HG03108 (cell line): ENCODE results near the gene CACNB2.

Experiments
- ATAC-seq: cut with Tn5 transposase; IDR thresholded peaks from one replicate; pipeline ENCODE4 v1.9.1; 2021; ENCODE audit warnings: moderate library complexity; ENCODE audit not compliant: unreplicated experiment

Gene CACNB2

DNA sequence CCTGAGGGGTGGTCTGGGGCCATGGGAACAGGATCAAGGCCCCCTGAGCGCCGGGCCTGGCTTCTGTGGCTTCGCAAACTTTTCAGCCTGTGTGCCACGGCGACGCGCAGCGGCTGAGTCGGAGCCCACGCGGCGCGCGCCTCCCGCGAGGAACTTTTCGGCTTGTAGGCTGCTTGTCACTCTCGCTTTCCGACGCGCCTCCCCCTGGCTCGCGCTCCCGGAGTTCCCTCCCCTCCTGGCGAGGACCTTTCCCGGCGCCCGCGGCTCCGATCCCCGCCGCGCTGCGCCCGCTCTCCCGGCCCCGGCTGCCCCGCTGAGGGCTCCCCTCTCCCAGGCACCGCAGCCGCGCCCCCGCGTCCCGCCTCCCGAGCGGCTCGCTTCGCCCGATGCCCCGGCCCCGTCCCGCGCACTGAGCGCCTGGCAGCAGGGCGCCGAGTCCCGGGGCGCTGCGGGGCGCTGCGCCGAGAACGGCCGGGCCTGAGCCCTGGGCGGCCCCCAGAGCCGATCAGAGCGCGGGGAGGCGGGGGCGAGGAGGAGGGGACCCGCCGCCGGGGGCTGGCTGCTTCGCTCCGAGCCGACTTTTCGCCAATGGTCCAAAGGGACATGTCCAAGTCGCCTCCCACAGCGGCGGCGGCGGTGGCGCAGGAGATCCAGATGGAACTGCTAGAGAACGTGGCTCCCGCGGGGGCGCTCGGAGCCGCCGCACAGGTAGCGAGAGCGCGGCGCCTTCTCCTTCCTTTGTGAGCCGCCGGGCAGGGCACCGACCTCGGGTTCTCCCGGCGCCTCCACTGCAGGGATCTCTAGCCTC is at the start of gene CACNB2:
Gene CACNB2, plus strand, starts transcription at position 276 of the 808 bp plus-strand sequence.
- no peak for ATAC-seq

GRCh38 chr10:18094332-18094731 is 45.9 kb upstream of the CACNB2 start:
- no peak for ATAC-seq

GRCh38 chr10:18094793-18095192 is 45.4 kb upstream of the CACNB2 start:
- no peak for ATAC-seq

- no peak for ATAC-seq
Observed at GRCh38 chr10:18097524-18097923, 42.7 kb upstream of the CACNB2 start.

DNA sequence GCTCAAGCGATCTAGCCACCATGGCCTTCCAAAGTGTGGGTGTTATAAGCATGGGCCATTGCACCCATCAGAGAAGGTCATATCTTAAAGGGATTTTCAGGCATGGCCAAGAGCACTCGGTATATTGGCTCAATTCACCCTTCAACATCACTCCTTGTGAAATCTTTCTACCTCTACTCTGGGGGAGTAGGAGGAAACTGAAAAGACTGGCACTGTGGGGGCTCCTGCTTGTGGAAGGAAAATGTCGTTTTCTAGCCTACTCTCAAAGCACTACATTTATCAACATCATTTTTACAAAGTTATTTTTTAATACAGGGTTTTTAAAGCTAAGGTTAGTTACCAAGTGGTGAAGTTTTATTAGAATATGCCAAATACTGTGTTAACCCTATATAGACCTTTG is 42.0 kb upstream of the CACNB2 start:
- no peak for ATAC-seq

- no peak for ATAC-seq
Observed at GRCh38 chr10:18099415-18099814, 40.8 kb upstream of the CACNB2 start.

DNA sequence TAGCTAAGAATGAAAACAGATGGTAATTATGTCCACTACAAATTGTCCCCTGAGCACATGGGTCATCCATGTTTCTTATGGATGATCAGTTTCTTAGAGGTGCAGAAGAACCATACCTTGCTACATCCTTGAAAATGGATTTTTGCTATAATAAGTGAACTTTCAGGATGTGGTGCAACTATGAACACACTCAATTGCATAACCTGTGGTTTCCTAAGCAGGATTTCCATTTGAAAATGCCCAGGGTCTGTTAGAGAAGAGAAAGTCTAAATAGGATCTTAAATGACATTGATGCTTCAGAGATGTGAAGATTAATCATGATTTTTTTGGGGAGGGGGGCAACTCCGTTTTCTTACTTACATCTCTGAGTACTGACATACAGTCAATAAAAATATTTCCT is 39.6 kb upstream of the CACNB2 start:
- no peak for ATAC-seq

DNA sequence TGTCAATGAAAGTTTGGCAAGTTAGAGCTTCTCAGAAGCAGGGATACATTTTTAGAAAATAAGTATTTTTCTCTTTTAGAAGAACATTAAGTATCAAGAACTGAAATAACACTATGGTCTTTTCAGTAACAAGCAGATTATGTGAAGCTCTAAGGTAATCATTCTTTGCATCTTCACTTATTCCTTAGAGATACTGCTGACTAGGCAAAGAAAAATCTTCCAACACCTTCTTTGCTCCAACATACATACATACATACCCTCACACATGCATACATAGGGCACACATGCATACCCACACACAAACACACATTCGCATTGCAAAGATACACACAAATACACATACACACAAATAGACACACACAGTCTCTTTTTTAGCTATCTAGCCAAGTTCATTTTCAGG is 37.8 kb upstream of the CACNB2 start:
- ATAC-seq: no peak

- no peak for ATAC-seq
Observed at GRCh38 chr10:18104223-18104872, 35.9 kb upstream of the CACNB2 start.

DNA sequence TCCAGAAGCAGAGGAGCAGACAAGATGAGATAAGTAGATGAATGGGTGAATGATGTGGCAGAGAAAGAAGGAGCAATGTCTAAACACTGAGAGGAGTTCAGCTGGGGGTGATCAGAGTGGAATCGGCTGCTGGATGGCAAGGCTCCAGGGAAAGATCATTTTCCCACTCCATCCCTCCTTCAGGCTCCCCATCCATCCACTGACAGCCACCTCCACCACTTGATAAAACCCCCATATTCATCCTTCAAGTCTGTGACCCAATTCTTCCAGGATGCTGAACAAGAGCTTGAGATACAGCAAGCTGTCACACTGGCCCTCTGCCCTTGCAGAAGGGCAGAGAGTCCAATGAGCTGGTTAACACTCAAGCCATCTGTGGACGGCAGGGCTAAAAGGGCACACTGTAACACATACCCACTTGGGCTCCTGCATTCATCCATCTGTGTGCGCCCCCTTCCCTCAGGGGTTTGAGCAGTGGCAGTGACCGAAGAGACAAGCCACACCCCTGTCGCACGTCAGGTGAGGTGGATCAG is 30.8 kb upstream of the CACNB2 start:
- no peak for ATAC-seq

DNA sequence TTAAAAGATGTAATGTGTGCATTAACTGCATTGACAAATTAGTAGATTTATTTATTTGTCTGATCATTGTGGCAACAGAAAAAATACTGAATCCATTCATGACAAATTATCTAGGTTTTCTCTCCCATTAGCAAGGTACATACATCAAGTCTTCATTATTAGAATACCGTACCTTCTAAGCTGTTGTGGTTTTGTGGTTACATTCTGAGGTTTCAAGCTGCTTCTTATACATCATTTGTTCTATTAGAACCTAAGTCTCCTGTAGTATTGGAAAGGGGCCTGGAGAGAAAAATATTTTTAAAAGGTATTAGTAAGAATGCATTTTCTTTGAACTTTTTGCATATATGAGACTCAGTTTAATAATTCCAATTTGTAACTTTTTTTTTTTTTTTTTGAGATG is 26.3 kb upstream of the CACNB2 start:
- ATAC-seq: no peak

DNA sequence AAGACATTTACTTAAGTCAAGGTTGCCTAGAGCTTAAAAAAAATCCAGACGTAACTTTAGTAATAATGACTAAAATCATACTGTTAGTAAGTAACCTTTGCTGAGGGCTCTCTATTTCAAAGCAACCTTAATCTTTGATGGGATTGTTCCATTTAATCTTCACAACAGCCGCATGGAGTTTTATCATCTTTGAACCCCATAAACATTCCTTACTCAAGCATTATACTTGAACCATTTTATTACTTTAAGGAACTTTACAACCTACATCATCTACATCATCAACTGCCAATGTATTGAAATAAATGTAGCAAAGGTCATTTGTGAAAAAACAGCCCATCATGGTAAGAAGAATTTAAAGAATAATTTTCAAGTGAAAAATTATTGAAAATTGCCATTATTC is 22.9 kb upstream of the CACNB2 start:
- ATAC-seq: no peak

DNA sequence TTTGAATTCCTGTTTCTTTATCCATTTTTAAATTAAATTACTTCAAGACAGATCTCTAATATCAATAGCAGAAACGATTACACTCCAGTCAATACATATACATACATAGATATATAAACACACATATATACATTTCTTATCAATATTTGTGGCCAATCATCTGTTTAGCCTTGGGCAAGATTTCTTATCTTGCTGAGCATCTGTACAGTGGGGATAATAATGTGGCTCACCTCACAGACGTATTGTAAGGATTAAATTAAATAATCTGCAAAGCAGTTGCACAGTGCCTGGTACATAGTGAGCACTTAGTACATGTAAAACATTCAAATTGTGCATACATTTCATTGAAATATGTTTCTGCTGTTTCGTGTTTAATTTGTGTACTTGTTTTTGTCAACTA is 17.5 kb upstream of the CACNB2 start:
- ATAC-seq: no peak

GRCh38 chr10:18133046-18133445 is 7.2 kb upstream of the CACNB2 start:
- no peak for ATAC-seq

DNA sequence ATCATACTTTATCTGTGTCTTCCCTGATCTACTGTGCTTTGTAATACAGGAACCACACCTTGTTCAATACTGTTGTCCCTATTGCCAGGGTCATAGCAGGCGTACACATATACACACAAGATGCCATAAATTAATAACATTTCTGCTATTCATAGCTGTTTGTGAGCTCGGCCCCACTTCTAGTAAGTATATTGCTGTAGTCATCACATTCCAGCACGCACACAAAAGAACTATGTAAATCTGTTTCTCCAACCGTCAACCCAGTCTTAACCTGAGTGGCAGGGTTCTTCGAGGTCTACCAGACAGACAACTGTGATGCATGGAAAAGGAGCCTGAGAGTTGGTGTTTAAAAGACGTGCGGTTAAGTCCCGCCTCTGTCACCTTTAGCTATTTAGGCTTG is 5.7 kb upstream of the CACNB2 start:
- no peak for ATAC-seq

- ATAC-seq: no peak
Observed at GRCh38 chr10:18134921-18135320, 5.3 kb upstream of the CACNB2 start.

- ATAC-seq: no peak
Observed at GRCh38 chr10:18136073-18136791, 4.0 kb upstream of the CACNB2 start.

DNA sequence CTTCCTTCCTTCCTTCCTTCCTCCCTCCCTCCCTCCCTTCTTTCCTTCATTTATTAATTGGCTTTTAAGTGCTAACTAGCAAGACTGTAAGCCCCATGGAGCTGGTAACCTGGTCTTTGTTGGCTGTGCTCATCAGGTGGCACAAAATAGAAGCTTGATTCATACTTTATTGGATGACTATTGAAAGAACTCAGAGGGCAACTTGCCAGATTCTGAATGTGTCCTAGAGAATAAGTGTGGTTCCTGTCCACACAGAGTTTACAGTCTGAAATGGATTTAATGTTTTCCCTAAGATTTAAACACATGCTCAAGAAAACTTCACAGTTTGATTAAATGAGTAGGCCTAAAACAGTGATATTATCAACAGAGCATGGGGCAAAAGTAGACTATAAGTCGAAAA is 3.1 kb upstream of the CACNB2 start:
- ATAC-seq: no peak

DNA sequence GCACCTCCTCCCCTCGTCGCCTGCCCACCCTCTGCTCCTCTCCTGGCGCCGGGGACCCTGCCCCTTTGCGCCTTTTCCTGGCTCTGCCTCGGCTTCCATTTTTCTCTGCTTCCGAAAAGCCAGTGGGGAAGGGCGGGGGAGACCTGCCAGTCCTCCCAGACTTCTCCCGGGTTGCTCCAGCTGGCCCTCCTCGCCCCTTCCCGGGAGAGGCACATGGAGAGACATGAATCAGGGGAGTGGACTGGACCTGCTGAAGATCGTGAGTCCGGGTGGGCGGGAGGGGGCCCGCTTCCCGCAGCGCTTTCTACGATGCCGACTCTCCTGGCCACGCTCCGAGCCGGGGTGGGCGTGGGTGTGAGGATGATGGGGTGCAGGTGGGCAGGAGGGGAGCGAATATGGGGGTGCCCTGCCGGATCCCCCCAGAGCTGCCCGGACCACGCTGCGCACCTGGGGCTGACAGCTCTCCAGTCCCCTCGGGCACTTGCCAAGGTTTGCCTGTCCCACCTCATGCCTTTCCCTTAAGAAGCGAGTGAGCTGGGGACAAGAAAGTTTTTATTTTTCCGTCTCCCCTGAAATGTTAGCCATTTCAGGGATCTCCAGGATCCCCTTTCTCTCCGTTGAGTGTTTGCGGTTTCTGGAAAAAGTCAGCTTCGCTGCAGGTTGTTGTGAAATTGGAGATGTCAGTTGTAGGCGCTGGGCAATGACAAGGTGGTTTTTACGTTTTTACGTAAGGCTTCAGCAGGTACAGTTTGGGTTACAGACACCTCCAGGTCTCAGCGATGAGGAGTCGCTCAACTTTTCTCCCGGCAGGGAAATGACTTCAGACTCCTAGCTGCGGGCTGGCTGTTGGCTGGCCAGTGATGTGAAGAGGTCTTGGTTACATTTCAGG is 977 bp downstream of the CACNB2 start:
- no peak for ATAC-seq

- ATAC-seq: no peak
Observed at GRCh38 chr10:18142151-18142550, 1.9 kb downstream of the CACNB2 start.

GRCh38 chr10:18144396-18144795 is 4.2 kb downstream of the CACNB2 start:
- no peak for ATAC-seq
